GM12875 (cell line): ENCODE measurements around the gene KLHL14.

Source experiments
- H3K4me3 ChIP-seq: one replicate; pipeline ENCODE4 v1.5.1; 2011; ENCODE audit warnings: low read depth, low read length, control low read depth
- TF ChIP-seq, protein P1 (sequence below): IDR thresholded peaks from 2 replicates; pipeline ENCODE4 v1.5.1; 2011; ENCODE audit warnings: low read depth, mild to moderate bottlenecking, control low read depth, inconsistent platforms, low read length, moderate library complexity, borderline replicate concordance; ENCODE audit not compliant: insufficient read depth

The KLHL14 gene

DNA sequence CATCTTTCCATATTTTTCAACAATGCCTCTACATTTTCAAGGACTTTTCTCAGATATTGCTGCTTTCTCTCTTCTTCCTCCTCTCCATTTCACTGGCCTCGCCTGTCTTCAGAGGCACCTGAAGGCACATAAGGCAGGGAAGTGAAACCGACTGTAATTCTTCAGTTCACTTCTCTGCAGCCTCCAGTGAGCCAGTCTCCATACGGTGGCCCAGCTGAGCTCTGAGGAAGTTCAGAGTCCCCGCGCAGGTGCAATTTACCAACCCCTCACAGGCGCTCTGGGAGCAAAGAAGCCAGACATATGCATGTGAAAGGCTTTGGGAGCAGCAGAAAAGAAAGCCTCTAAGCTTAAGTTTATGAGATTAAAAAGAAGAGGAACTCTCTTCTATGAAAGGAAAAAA, 12.4 kb downstream of the KLHL14 start:
- H3K4me3 ChIP-seq: no peak overlapping the region
- TF ChIP-seq, protein P1, sequence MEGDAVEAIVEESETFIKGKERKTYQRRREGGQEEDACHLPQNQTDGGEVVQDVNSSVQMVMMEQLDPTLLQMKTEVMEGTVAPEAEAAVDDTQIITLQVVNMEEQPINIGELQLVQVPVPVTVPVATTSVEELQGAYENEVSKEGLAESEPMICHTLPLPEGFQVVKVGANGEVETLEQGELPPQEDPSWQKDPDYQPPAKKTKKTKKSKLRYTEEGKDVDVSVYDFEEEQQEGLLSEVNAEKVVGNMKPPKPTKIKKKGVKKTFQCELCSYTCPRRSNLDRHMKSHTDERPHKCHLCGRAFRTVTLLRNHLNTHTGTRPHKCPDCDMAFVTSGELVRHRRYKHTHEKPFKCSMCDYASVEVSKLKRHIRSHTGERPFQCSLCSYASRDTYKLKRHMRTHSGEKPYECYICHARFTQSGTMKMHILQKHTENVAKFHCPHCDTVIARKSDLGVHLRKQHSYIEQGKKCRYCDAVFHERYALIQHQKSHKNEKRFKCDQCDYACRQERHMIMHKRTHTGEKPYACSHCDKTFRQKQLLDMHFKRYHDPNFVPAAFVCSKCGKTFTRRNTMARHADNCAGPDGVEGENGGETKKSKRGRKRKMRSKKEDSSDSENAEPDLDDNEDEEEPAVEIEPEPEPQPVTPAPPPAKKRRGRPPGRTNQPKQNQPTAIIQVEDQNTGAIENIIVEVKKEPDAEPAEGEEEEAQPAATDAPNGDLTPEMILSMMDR: no peak

DNA sequence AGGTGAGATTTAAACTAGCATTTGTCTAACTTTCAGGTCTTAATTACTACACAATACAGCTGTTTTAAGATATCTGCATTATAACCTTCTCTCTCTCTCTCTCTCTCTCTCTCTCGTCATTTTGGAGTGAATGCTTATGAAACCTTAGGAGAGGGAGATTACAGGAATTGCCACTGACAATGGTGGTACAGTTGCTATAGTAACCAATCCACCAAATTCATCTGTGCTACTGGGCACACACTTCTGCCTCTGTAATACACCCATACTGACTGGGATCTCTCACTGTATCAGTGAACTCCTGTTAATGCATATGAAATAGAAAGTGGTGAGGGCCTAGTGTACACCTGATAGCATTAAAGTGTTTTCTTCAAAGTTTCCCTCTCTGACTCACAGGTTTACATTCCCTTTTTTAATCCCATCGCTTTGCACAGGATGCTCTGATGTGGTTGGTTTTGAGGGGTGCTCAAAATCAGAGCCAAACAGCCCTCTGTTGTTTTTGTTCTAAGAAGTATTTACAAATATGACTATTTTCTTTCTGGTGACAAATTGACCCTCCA, 13.1 kb downstream of the KLHL14 start:
- H3K4me3 ChIP-seq: no peak overlapping the region
- TF ChIP-seq, protein P1: no peak

DNA sequence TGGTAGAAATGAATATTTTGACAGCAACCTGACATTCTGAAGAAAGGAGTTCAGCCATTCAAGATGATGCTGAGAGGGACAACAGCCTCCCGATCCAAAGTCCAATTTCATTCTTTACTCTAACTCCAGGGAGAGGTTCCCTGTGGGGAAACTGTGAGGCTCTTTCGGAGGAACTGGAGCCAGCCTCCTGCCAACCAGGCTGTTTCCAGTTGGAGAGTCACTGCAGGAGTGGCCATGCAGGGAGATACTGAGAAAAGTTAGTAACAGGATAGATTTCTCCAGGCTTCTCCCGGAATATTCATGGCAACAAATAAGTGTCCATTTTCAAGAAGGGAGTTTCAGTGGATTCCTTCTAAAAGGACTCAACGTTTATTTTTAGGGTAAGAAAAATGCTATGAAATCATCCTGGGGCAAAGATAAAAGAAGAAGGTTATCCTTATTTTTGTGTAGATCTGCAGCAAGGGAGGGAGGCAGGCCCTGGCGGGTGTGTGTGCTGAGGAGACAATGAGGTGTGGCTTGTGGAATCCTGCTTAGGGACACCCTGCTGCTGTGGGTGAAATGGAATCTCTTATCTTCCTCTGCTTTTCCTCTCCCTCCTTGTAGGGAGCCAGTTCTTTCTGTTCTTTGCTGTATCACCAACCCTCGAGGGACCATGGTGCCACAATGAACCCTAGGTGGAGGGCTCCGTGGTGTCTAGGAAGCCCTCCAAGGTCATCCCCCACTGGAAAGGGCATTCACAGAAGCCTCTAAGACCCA, 18.1 kb downstream of the KLHL14 start:
- TF ChIP-seq, protein P1: no peak
- no peak overlapping the region for H3K4me3 ChIP-seq

DNA sequence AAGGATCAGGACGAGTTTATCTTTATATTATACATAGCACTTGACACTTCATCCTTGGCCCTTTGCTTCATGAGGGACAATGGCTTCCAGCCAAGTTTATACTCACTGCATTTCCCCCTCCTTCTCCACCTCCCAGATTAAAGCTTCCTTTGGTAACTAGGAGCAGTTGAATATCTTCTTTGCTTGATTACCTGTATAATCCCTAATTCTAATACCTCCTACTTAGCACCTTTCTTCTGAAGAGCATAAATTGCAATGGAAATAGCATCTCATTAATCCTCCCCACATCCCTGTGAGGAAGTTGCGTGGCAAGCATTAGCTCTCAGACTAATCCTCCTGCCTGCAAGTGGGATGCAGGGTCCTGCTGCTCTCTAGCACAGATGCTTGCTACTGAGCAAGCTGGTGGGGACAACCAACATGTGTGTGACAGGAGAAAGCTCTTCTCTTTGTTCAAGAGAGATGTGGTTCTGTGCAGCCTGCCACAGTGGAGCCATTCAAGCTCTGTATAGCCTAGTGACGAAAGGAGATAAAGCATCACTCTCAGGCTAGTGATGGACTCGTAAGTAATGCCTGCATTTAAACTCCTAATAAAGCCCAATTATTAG, 19.1 kb downstream of the KLHL14 start:
- no peak overlapping the region for H3K4me3 ChIP-seq
- TF ChIP-seq, protein P1: no peak

DNA sequence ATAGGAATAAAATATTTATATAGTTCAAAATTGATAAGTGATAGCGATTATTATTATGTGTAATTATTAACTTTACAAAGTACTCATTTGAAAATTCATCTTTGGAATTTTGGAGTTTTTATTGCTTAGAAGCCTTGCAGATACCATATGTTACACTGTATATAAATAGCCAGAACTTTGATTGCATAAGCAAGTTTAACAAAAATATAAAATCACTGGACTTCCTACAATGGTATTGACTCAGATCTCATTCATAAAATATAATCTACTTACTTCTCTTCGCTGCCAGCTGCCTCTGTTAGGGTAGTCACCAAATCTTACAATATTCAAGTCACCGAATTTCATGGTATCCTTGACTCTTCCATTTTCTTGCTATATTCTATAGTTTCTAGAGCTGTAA, 22.5 kb downstream of the KLHL14 start:
- TF ChIP-seq, protein P1: no peak
- no peak overlapping the region for H3K4me3 ChIP-seq

DNA sequence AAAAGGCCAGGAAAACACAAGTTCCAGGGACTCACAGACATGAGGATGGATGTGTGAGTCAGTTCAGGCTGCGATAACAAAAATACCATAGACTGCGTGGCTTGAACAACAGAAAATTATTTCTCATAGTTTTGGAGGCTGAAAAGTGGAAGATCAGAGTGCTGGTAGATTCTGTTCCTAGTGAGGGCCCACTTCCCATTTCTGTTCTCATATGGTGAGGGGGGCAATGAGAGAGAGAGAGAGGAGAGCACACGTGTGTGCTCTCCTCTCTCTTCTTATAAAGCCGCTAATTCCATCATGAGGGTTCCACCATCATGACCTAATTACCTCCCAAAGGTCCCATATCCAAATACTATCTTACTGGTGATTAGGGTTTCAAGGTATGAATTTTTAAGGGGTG, 23.0 kb downstream of the KLHL14 start:
- TF ChIP-seq, protein P1: no peak
- no peak overlapping the region for H3K4me3 ChIP-seq

DNA sequence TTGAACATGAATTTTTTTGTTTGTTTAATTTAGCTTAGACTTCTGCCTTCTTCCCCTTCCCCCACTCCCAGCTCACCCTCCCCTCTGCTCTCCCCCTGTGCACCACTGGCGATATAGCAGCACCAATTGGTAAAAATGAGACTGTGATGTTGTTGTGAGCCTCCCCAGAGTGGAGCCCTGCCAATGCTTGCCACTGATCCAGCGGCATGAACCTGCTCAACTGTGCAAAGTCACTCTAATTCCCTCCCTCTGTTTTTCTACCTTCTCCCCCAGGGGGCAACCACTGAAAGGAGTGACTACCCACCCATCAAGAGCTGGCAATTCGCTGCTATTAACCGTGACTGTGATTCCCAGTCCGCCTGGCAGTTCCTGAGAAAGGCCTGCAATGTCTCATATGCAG, 30.2 kb downstream of the KLHL14 start:
- no peak overlapping the region for H3K4me3 ChIP-seq
- TF ChIP-seq, protein P1: no peak
